Measurements from ENCODE around the gene ADO.
"Not testable (repeated sequence)": the region's sequence is repeated elsewhere in the genome, so short reads cannot be mapped to it uniquely, and the experiment has no call there.

The ADO gene

DNA sequence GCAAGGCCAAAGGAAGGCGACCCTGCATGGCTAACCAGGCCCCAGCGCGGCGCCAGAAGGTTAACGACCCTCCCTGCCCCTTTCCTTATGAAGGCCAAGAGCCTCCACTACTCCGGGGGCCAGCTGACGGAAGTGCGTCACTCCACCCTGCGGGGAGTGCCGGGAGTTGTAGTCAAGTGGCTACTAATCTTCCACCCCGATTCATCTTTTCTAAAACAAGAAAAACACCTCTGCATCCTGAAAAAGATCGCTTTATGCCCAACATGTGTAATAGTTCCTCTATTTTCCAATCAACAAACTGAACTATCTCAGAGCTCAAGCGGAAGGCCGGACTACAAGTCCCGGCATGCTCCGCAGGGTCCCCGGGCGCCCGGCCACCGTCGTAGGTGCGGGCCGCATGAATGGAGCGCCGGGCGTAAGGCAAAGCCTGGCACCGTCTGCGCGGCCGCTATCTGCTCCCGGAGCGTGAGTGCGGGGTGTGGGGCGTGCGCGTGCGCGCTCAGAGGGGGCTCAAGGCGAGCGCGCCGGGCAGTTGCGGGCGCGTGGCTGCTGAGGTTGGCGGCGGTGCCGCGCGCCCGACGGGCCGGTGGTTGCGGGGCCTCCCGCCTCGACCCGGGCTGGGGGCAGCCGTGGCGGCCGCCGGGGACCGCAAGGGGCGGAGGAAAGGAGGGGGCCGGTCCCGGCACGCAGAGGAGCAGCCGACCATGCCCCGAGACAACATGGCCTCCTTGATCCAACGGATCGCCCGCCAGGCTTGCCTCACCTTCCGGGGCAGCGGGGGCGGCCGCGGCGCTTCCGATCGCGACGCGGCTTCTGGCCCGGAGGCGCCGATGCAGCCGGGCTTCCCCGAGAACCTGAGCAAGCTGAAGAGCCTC, at the start of gene ADO:
Gene ADO, plus strand, starts transcription at position 365 of the 875 bp plus-strand sequence. Its CDS starts 340 bp downstream, at position 705.
- in situ Hi-C loops (cut with MboI; ENCODE audit: low sequenced_read_pairs) = no loop called here

DNA sequence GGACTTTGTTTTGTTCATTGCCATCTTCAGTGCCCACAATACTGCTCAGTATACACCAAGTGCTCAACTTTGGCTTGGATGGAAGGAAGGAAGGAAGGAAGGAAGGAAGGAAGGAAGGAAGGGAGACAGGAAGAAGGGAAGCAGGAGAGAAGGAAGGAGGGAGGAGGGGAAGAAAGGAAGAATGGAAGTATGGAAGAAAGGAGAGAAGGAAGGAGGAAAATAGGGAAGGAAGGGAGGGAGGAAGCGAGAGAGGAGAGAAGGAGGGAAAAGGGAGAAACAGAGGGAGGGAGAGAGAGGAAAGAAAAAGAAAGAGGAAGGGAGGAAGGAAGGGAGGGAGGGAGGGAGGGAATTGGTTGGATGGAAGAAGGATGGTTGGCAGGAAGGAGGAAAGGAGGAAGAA, 49.6 kb upstream of the ADO start:
- in situ Hi-C loops (cut with MboI; ENCODE audit: low sequenced_read_pairs) = no loop called here

DNA sequence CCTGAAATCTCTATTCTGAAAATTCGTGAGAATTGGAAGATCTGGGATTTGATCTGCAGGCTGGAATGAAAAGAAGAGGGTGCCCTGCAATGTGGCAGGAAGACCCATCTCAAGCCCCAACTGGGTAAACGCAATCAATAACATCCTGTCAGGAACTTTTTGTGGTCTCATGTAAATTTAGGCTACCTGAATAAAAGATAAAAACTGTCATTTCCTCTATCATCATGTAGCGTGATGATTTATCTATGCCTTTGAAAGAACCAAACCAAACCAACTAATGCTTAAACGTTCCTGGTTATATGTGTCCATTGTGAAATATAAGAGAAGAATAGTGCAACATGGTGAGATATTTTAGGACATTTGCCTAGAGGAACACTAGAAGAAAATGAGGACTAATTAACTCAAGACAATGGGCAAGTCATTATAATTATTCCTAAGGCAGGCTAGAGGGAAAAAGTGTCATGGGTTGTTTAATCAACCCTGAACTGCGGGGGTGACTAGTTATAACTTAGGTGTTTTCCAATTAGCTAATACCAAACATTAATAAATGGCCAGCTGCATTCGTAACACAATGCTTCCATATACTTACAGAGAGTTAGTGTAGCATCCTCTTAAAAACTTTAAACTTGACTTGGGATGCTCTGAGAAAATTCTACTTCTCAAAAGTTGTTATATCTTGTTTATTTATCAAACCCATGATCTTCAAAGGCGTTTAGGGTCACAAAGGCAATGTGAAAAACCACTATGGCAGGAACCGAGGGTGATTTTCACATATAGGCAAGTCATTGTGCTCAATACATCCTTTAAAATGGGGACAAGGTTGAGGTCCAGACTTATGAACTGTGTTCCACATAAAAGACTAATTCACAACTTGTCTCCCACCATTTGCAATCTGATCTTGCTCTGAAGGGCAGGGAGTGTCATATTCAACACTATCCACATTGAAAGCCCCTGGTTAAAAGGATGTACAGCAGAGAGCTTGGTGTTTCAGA, 48.6 kb upstream of the ADO start:
- in situ Hi-C loops (cut with MboI; ENCODE audit: low sequenced_read_pairs) = no loop called here

DNA sequence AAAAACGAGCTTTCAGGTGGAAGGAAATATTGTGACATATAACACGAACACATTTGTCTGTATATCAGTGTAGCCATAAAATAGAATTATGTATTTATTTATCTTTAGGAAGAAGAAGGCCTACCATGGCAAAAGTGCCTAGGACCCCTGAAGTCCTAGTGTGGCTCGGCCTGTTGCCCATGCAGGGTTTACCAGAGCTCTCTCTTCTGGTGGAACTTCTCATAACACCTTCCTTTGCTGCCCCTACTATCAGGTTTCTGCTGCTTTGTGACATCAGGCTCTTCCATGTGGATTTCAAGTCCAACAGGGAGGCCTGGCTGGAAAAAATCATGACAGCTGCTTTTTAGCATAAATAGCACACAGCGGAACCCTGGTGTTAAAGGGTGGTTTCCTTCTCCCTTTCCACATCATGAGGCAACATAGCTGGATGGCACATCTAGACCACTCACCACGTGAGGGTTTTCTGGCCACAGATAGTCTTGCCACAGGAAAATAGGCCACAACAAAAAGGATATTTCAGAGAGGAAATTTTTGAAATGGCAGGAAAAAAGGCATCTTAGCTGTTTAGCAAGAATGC, 44.8 kb upstream of the ADO start:
- in situ Hi-C loops (cut with MboI; ENCODE audit: low sequenced_read_pairs) = no loop called here

DNA sequence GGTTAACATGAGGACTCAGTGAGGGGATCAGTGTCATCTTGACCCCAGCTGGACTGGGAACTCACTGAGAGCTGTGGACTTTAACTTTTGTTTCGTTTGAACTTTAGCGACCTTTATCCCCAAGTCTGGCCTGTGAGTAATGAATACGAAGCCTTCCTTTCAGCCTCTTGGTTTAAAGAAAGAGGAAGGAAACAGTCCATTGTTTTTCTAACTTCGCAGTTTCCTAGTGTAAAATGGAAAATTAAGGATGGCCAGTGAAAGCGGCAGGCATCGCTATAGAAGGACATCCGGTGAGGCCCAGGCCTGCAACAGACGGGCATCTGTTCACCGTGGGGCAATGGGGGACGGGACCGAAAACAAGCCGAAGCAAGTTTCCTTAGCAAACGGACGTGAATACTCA, 44.1 kb upstream of the ADO start:
- in situ Hi-C loops (cut with MboI; ENCODE audit: low sequenced_read_pairs) = no loop called here

DNA sequence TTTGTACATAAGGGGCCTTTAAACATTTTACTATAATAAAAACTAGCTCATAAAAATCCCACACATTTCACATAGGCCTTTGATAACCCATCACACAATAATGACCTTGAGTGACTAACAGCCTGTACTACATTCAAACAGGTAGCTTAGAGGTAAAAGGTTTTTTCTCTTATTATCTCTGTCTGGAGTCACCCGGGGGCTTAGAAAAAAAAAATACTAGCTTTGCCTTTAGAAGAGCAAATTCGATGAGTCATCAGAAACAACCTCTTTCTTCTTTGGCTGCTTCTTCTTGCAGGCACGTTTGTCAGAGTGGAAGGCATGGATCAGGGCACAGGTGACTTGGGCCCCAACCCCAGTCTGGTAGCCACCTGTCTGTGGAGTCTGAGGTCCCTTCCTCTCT, 43.4 kb upstream of the ADO start:
- in situ Hi-C loops (cut with MboI; ENCODE audit: low sequenced_read_pairs) = no loop called here

DNA sequence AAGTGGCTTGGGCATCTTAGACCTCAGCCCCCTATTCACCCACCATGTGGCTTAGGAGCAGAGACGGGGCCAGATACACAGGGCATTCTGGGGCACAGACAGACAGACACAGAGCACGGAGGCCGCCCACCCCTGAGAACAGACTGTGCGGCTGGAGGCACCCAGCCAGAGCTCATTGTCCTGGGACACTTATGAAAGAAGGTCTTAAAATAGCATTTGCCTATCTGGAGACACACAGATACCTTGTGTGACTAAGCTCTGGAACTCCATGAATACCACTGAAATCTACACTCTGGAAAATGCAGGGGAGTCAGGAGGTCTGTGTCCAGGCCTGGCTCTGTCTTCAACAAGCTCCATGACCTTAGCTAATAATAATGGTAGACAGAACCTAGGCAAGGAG, 41.4 kb upstream of the ADO start:
- in situ Hi-C loops (cut with MboI; ENCODE audit: low sequenced_read_pairs) = no loop called here

DNA sequence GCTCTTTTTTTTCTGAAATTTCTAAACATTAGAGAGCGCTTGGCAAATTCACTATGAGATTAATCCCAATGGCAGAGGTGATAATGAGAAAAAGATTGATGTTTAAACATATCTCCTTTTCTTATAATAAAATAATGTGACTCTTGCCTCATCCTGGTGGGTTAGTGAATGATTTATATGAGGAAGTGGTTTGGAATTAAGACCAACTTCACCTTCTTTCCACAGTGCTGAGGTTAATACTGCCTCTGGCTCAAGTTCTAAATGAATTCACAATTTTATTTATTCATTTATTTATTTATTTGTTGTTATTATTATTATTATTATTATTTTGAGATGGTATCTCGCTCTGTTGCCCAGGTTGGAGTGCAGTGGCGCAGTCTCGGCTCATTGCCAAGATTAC, 40.5 kb upstream of the ADO start:
- in situ Hi-C loops (cut with MboI; ENCODE audit: low sequenced_read_pairs) = no loop called here

DNA sequence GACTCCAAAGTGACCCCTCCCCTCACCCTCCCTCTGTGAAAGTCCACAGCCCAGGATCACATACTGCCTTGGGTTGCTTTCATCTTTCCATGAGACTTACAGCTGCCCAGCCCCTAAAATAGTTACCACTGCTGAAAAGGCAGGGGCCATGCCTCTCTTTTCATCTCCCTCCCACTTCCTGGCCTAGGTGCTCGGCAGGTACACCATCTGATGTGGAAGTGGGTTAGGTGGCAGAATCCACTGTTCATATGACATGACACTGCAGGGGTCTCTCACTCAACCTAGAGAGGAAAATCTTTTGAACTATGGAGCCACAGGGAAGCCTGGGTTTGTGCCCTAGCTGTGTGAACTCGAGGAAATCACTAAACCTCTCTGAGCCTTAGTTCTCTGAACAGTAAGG, 38.8 kb upstream of the ADO start:
- in situ Hi-C loops (cut with MboI; ENCODE audit: low sequenced_read_pairs) = no loop called here

DNA sequence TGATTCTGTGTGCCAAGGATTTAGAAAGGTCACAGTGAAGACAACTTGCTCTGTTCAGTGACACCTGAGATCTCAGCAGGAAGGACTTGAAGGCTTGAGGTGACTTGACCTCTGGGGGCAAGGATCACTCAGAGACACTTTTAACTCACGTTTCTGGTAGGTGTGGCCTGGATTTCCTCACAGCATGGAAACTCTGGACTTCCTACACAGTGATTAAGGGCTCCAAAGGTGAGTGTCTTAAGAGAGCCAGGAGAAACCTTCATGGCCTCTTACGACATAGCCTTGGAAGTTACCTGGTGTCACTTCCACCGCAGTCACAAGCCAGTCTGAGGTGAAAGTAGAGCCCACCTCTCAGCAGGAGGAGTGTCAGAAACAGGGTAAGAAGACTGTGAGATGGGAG, 38.1 kb upstream of the ADO start:
- in situ Hi-C loops (cut with MboI; ENCODE audit: low sequenced_read_pairs) = no loop called here

DNA sequence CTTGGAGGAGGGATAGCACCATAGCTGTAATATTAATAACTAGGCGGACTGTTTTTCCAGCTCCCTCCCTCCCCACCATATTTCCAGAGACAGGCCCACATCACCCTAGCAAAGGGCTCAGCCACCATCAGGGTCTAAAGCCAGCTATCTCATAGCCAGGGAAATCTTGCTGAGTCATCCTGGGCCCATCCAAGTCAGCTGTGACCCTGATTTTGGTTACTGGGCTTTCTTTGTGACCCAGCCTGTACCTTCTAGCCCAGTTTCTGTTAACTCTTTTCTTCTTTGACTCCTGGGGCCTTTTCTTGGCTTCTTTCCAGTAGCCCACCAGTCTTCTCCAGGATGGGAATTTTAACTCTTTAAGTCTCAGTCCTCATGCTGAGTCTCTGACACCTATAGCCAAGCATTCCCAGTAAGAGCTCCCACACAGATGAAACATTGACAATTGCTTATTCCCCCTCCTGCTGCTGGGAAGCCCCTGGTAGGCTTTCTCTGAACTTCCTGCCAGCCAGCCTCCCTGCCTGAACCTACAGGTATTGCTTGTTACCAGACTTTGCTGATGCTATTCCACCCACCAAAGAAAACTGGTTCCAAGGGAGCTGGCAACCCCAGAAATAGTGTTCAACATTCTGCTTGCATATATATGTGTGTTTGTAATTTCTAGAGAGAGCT, 34.8 kb upstream of the ADO start:
- in situ Hi-C loops (cut with MboI; ENCODE audit: low sequenced_read_pairs) = no loop called here

DNA sequence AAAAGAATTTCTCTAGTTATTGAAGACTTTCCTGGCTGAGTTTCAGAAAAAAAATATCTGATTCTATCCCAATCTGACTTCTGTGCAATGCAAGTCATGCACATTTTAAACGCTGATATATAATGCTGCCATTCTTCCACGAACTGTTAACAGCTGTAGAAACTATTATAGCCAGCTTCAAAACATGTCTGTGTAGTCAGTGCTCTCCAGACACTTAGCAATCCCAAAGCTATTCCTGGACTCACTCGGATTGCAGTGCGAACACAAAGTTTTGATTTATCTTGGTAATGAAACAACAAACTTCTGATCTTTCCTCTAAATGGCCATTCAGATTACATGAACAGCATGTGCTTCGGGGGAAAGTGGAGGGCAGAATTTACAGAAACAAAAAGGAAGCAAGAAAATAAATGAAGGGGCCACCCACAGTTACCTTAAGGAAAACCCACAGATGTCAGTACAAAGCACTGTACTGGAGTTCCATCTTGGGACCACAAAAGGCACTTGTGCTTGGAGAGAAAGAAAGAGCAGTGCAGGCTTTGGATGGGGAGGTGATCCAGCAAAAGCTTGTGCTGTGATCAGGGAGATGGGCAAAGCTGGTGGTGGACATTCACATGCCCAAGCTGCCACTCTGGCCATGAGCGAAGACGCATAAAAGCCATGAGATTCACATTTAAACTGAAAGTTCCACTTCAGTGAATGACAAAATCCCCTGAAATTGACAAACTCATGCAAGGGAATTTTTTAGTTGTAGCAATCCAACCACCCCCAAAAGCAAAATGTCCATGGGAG, 32.1 kb upstream of the ADO start:
- in situ Hi-C loops (cut with MboI; ENCODE audit: low sequenced_read_pairs) = no loop called here

DNA sequence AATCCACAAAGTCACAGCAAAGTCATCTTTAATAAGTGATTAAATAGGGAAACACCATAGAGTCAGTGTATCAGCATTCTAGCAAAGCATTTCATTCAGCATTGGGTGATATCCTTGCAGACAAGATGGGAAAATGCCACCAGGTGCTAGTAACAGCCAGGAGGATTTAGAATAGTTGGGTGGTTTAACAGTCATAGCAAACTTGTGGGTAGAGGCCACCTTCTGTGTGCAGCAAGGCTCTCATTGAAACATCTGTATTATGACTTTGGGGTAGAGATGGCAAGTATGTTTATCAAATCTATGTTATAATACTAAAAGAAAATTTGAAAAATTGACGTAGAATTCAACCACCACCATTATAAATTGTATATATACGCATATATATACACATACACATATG, 26.4 kb upstream of the ADO start:
- in situ Hi-C loops (cut with MboI; ENCODE audit: low sequenced_read_pairs) = no loop called here

DNA sequence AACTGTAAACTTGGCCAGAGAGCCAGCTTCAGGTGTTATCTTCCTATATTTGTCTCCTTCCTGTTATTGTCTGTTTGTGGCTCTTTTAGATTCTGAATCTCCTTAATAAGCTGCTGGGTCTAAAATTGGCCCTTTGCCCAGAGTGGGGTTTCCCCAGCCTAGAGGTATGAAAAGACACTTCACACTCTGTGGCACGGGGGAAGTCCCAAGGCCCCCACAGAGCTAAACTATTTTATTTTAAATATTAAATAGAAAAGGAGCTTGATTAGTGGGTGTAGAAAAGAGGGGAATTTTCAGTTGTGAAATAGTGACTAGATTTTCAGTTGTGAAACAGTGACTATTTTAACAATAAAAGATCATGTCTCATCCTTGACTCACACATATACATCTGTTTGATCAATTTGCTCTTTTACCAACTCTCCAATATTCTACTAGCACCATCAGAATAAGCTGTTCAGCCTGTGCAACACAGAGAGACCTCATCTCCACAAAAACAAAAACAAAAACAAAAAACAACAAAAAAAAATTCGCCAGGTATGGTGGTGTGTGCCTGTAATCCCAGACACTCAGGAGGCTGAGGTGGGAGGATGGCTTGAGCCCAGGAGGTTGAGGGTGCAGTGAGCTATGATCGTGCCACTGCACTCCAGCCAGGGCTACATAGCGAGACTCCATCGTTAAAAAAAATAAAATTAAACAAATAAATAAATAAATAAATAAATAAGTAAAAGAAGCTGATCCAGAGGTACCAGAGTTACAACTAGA, 24.9 kb upstream of the ADO start:
- in situ Hi-C loops (cut with MboI; ENCODE audit: low sequenced_read_pairs) = no loop called here

DNA sequence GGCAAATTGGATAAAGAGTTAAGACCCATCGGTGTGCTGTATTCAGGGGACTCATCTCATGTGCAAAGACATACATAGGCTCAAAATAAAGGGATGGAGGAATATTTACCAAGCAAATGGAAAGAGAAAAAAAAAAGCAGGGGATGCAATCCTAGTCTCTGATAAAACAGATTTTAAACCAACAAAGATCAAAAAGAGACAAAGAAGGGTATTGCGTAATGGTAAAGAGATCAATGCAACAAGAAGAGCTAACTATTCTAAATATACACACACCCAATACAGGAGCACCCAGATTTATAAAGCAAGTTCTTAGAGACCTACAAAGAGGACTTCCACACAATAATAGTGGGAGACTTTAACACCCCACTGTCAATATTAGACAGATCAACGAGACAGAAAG, 20.0 kb upstream of the ADO start:
- in situ Hi-C loops (cut with MboI; ENCODE audit: low sequenced_read_pairs) = not testable (repeated sequence)

DNA sequence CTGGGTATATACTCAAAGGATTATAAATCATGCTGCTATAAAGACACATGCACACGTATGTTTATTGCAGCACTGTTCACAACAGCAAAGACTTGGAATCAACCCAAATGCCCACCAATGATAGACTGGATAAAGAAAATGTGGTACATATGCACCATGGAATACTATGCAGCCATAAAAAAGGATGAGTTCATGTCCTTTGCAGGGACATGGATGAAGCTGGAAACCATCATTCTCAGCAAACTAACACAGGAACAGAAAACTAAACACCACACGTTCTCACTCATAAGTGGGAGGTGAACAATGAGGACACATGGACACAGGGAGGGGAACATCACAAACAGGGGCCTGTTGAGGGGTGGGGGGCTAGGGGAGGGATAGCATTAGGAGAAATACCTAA, 16.2 kb upstream of the ADO start:
- in situ Hi-C loops (cut with MboI; ENCODE audit: low sequenced_read_pairs) = not testable (repeated sequence)

DNA sequence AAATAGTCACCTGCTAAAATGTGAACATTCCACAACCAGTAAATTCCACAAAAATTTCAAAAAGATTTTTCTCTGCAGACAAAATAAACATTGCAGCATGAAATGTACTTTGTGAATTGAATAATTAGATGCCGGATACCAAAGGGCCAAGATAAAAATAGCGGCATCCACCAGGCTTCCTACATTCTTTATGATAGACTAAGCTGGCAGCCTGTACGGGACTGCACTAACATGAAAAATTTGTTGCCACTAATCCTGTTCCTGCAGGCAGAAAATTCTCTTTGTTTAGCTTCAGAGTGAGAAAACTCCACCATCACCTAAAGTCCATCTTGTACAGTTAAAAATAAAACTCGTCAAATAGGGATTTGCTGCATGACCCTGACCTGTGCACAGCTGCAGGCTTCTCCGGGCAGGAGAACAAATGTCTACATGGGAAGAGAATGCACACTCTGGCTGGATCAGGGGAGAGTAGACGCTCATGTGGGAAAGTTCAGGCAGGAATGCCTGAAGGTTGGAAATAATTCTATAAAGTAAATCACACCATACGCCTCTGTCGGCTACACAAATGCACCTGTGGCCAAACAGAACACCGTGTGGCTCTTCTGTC, 15.6 kb upstream of the ADO start:
- in situ Hi-C loops (cut with MboI; ENCODE audit: low sequenced_read_pairs) = no loop called here

DNA sequence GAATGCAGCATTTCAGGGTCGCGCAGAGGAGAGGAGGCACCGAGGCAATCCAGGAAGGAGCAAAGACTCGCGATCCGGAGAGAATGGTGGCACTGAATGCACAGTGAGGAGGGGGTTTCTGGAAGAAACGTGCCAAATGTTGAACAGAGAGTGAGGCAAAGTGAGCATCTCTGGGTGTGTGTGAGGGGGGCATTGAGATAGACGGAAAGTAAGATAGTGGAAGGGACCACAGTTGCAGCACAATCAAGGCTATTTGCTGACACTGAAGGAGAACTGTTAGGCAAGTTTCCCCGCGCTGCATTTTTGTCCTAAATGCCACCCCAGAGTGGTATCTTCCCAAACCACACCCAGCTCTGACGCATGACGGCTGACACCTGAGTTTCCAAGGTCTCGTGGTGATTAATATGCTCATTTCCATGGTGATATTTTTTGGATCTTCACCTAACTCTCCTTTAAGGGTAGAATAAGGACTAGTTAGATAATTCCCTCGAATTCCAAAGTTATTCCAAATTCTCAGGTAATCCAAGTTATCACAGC, 14.4 kb upstream of the ADO start:
- in situ Hi-C loops (cut with MboI; ENCODE audit: low sequenced_read_pairs) = no loop called here

DNA sequence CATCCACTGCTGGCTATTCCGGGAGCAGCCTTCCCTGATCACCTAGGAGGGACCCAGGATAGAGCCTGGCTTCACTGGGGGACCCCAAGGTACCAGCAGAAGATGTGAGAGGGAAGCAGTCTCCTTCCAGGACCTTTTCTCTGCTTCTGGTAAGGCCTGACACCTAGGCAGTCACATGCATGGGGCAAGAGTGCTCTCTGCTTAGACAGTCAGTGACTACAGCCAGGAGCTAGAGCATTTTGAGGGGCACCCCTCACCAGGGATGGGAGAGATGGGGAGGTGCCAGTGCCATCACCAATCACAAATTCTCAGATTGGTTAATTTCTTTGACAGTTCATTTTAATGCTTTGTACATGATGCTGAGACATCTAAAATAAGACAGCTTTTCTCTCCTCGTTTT, 13.9 kb upstream of the ADO start:
- in situ Hi-C loops (cut with MboI; ENCODE audit: low sequenced_read_pairs) = no loop called here

Data from hTERT RPE-1 (cell line).